CD14-positive monocyte (primary cell): ENCODE results near the gene SRXN1. TPM values are rescaled to one million over a fixed set of nuclear protein-coding genes. Genes with fewer than 3 reads are reported as not detected.

Experiments
- DNase-seq, 3 donors: peaks; one replicate each; pipeline ENCODE4 v3.0.0-alpha.2; 2011 to 2022
- H2AFZ ChIP-seq: 2 replicates; pipeline ENCODE4 v1.6.0; 2012; ENCODE audit warnings: mild to moderate bottlenecking, low read depth, low read length, inconsistent platforms; ENCODE audit not compliant: insufficient read depth, poor library complexity, severe bottlenecking
- H3K27ac ChIP-seq, 2 donors: 1 replicate in 1 of 2; 2 replicates in 1 of 2; pipeline ENCODE4 v1.5.1; 2012 to 2013; ENCODE audit warnings: low read length in 2 of 2, control low read depth in 1 of 2, inconsistent platforms in 1 of 2, low read depth in 1 of 2, mild to moderate bottlenecking in 1 of 2
- H3K27me3 ChIP-seq, 2 donors: one replicate each; pipeline versions ENCODE4 v1.6.0 to v1.6.1; 2011 to 2013; ENCODE audit warnings: low read length in 2 of 2; ENCODE audit not compliant: control insufficient read depth in 2 of 2, insufficient read depth in 2 of 2
- H3K36me3 ChIP-seq, 2 donors: replicated peaks in 1 of 2; 1 replicate in 1 of 2; 2 replicates in 1 of 2; pipeline versions ENCODE4 v1.5.1 to v1.6.1; 2012 to 2013; ENCODE audit warnings: low read length in 2 of 2, control low read depth in 1 of 2, inconsistent platforms in 1 of 2, mild to moderate bottlenecking in 1 of 2; ENCODE audit not compliant: insufficient read depth in 2 of 2, control insufficient read depth in 1 of 2
- H3K4me1 ChIP-seq, 2 donors: 1 replicate in 1 of 2; 2 replicates in 1 of 2; pipeline versions ENCODE4 v1.5.1 to v1.6.1; 2012 to 2013; ENCODE audit warnings: low read length in 2 of 2, control low read depth in 1 of 2, inconsistent platforms in 1 of 2, mild to moderate bottlenecking in 1 of 2, moderate library complexity in 1 of 2; ENCODE audit not compliant: insufficient read depth in 2 of 2, control insufficient read depth in 1 of 2
- H3K4me2 ChIP-seq: replicated peaks from 2 replicates; pipeline ENCODE3; 2012; ENCODE audit warnings: low read length, moderate library complexity, mild to moderate bottlenecking; ENCODE audit not compliant: poor library complexity, severe bottlenecking; ENCODE audit errors: extremely low read depth
- H3K4me3 ChIP-seq, 3 experiments: fragments of 200-600 bp in 1 of 3; sonication (generic) in 1 of 3; replicated peaks in 1 of 3; 1 replicate in 2 of 3; 2 replicates in 1 of 3; pipeline ENCODE4 v1.5.1; 2011 to 2013; ENCODE audit warnings: low read length in 3 of 3, mild to moderate bottlenecking in 3 of 3, control low read depth in 2 of 3, low read depth in 2 of 3, inconsistent platforms in 1 of 3, moderate library complexity in 1 of 3
- H3K79me2 ChIP-seq: 2 replicates; pipeline ENCODE4 v1.6.0; 2012; ENCODE audit warnings: mild to moderate bottlenecking, control low read depth, inconsistent platforms, low read length, moderate library complexity; ENCODE audit not compliant: insufficient read depth
- H3K9ac ChIP-seq: 2 replicates; pipeline ENCODE4 v1.6.0; 2017; ENCODE audit warnings: low read length, mild to moderate bottlenecking; ENCODE audit not compliant: insufficient read depth, poor library complexity, severe bottlenecking
- H3K9me3 ChIP-seq, 2 donors: replicated peaks in 1 of 2; 1 replicate in 1 of 2; 2 replicates in 1 of 2; pipeline versions ENCODE4 v1.5.1 to v1.6.1; 2012 to 2013; ENCODE audit warnings: low read length in 2 of 2, control low read depth in 1 of 2; ENCODE audit not compliant: control insufficient read depth in 1 of 2, insufficient read depth in 1 of 2
- H4K20me1 ChIP-seq: 2 replicates; pipeline ENCODE4 v1.6.0; 2012; ENCODE audit warnings: mild to moderate bottlenecking, low read length, control low read depth, moderate library complexity; ENCODE audit not compliant: insufficient read depth
- H3K27ac Mint-ChIP-seq, 7 donors: one replicate each; pipeline ENCODE4 v1.8.0; 2020; ENCODE audit warnings: mild to moderate bottlenecking in 7 of 7, mixed read lengths in 7 of 7, moderate library complexity in 6 of 7, inconsistent platforms in 2 of 7
- H3K27me3 Mint-ChIP-seq, 3 donors: one replicate each; pipeline ENCODE4 v1.8.0; 2021 to 2022; ENCODE audit warnings: low read depth in 3 of 3, mild to moderate bottlenecking in 3 of 3, mixed read lengths in 3 of 3, moderate library complexity in 3 of 3, inconsistent platforms in 1 of 3
- H3K36me3 Mint-ChIP-seq, 2 donors: one replicate each; pipeline ENCODE4 v1.8.0; 2020; ENCODE audit warnings: mixed read lengths in 2 of 2, inconsistent platforms in 1 of 2, mild to moderate bottlenecking in 1 of 2
- H3K4me1 Mint-ChIP-seq: one replicate; pipeline ENCODE4 v1.8.0; 2020; ENCODE audit warnings: mild to moderate bottlenecking, mixed read lengths
- H3K4me3 Mint-ChIP-seq, 2 donors: one replicate each; pipeline ENCODE4 v1.8.0; 2020; ENCODE audit warnings: mild to moderate bottlenecking in 2 of 2, mixed read lengths in 2 of 2, moderate library complexity in 1 of 2
- H3K9me3 Mint-ChIP-seq, 7 donors: one replicate each; pipeline ENCODE4 v1.8.0; 2020 to 2022; ENCODE audit warnings: mixed read lengths in 7 of 7, mild to moderate bottlenecking in 6 of 7, moderate library complexity in 6 of 7, inconsistent platforms in 2 of 7
- CTCF ChIP-seq: fragments of 200-600 bp; IDR thresholded peaks from one replicate; pipeline ENCODE4 v1.8.0; 2022; ENCODE audit warnings: antibody characterized with exemption, mild to moderate bottlenecking
- WGBS: methylation state at CpG from one replicate; pipeline ENCODE4 v1.1.5; 2013; ENCODE audit warnings: missing lambda C conversion rate; ENCODE audit not compliant: insufficient coverage; 5-methylcytosine and 5-hydroxymethylcytosine counted together
- intact Hi-C, 2 donors: fragments of 100-400 bp; cut with micrococcal nuclease; formaldehyde crosslinking; loops; one replicate each; pipeline versions ENCODE4 v1.15.0 to v1.15.1; 2023
- polyA plus RNA-seq, 3 donors: library from polyadenylated mRNA; depleted of rRNA in 1 of 3; unstranded in 2 of 3; stranded (reverse) in 1 of 3; fragments of 300-500 nt in 2 of 3; fragments of >200 nt in 1 of 3; fragmentation: Illumina TruSeq in 2 of 3; gene quantifications; 1 replicate in 2 of 3; 2 replicates in 1 of 3; pipeline ENCODE4 v1.2.3, GENCODE V29; 2012 to 2021

Gene SRXN1
- polyA plus RNA-seq, 3 donors = 33.5 to 62.4 (median 56.6) TPM

GRCh38 chr20:669573-669972 lies 16.6 kb upstream of the SRXN1 start:
- peaks cover 33 to 54% of the 10 kb centered on the region in 2 donors for H3K27me3 ChIP-seq
- no peak overlapping the region for H3K27ac Mint-ChIP-seq
- peaks cover 0 to 12% (median 2%) of the 10 kb centered on the region in 7 donors for H3K9me3 Mint-ChIP-seq
- no peak overlapping the region for H3K4me3 Mint-ChIP-seq
- WGBS = 92% methylated on average over 6 of the region's 7 CpGs
- H3K4me1 ChIP-seq = no peaks in the 10 kb centered on the region
- no peak overlapping the region for H3K27ac ChIP-seq
- H3K36me3 Mint-ChIP-seq = peaks cover under 1 to 3% of the 10 kb centered on the region in 2 donors
- no peak overlapping the region for H3K4me3 ChIP-seq
- no peak for DNase-seq
- no peak overlapping the region for H3K9ac ChIP-seq
- intact Hi-C loops = no loop called here
- peaks cover 55 to 73% (median 58%) of the 10 kb centered on the region in 3 donors for H3K27me3 Mint-ChIP-seq
- no peak overlapping the region for H3K4me2 ChIP-seq
- H2AFZ ChIP-seq = no peak overlapping the region
- no peaks in the 10 kb centered on the region for H3K79me2 ChIP-seq
- peaks cover under 1% of the 10 kb centered on the region for H4K20me1 ChIP-seq
- H3K4me1 Mint-ChIP-seq = peaks cover 11% of the 10 kb centered on the region
- H3K9me3 ChIP-seq = peaks cover 0 to 18% of the 10 kb centered on the region in 2 donors
- TF ChIP-seq CTCF = no peak
- H3K36me3 ChIP-seq = no peaks in the 10 kb centered on the region

- H3K4me3 ChIP-seq = no peak overlapping the region
- H3K9me3 ChIP-seq = peaks cover 0 to 15% of the 10 kb centered on the region in 2 donors
- DNase-seq = no peak
- peaks cover 29 to 51% of the 10 kb centered on the region in 2 donors for H3K27me3 ChIP-seq
- WGBS = 100% methylated on average over 2 of the region's 3 CpGs
- no peak for TF ChIP-seq CTCF
- peaks cover 0 to 3% of the 10 kb centered on the region in 2 donors for H3K36me3 Mint-ChIP-seq
- peak overlapping the region in 1 of 2 donors; percentile 30 for H3K4me3 Mint-ChIP-seq
- H3K4me1 Mint-ChIP-seq = peaks cover 13% of the 10 kb centered on the region
- peaks cover 2 to 3% of the 10 kb centered on the region in 2 donors for H3K4me1 ChIP-seq
- no peaks in the 10 kb centered on the region for H3K79me2 ChIP-seq
- peaks cover 0 to 10% (median 3%) of the 10 kb centered on the region in 7 donors for H3K9me3 Mint-ChIP-seq
- no peaks in the 10 kb centered on the region for H3K36me3 ChIP-seq
- intact Hi-C loops = no loop called here
- H3K27ac ChIP-seq = no peak overlapping the region
- no peak overlapping the region for H3K4me2 ChIP-seq
- peaks cover 52 to 71% (median 56%) of the 10 kb centered on the region in 3 donors for H3K27me3 Mint-ChIP-seq
- H3K9ac ChIP-seq = no peak overlapping the region
- H2AFZ ChIP-seq = no peak overlapping the region
- H3K27ac Mint-ChIP-seq = peak overlapping the region in 1 of 7 donors; percentile 74
- no peaks in the 10 kb centered on the region for H4K20me1 ChIP-seq
Measured at GRCh38 chr20:668638-669037, 15.6 kb upstream of the SRXN1 start.
